GM12873 (cell line): ENCODE measurements around the gene S100A4.

Experiments
- CTCF ChIP-seq: IDR thresholded peaks from 2 replicates; pipeline ENCODE4 v1.5.1; 2012; ENCODE audit warnings: low read depth, mild to moderate bottlenecking, moderate library complexity, low read length, control low read depth; ENCODE audit not compliant: insufficient read depth; ENCODE audit errors: missing control alignments

Gene S100A4

GRCh38 chr1:153563991-153564390 is 18.4 kb upstream of the S100A4 start:
- TF ChIP-seq CTCF: no peak

- no peak for TF ChIP-seq CTCF
Observed at GRCh38 chr1:153563483-153563901, 17.9 kb upstream of the S100A4 start.

GRCh38 chr1:153561466-153561985 is 15.9 kb upstream of the S100A4 start:
- TF ChIP-seq CTCF: no peak

- no peak for TF ChIP-seq CTCF
Observed at GRCh38 chr1:153560771-153561465, 15.3 kb upstream of the S100A4 start.

GRCh38 chr1:153560241-153560640 is 14.6 kb upstream of the S100A4 start:
- no peak for TF ChIP-seq CTCF

- no peak for TF ChIP-seq CTCF
Observed at GRCh38 chr1:153557877-153558276, 12.3 kb upstream of the S100A4 start.

- no peak for TF ChIP-seq CTCF
Observed at GRCh38 chr1:153556348-153556747, 10.7 kb upstream of the S100A4 start.
